SK-N-SH (cell line): Measurements from ENCODE around the gene TCP11L2. TPM values are rescaled to one million over a fixed set of nuclear protein-coding genes. Genes with fewer than 3 reads are reported as not detected.

Source experiments
- CTCF ChIA-PET: fragments of 300-600, 350-600 bp; formaldehyde crosslinking; extraction: SDS; loops from one replicate; lab custom pipeline; 2021; lab: Yijun Ruan, JAX
- POLR2A ChIA-PET: fragments of 350-600 bp; sonication (Branson Sonifier 250); formaldehyde crosslinking; extraction: SDS; loops from one replicate; lab custom pipeline; 2020; ENCODE audit warnings: antibody characterized with exemption, inconsistent platforms; lab: Yijun Ruan, JAX
- DNase-seq: peaks from one replicate; pipeline ENCODE4 v3.0.0; 2012
- H2AFZ ChIP-seq: fragments of 200-600 bp; sonication (generic); 2 replicates; pipeline ENCODE4 v1.8.1; 2016; ENCODE audit warnings: antibody characterized with exemption, mild to moderate bottlenecking, low read depth
- H3F3A ChIP-seq: fragments of 200-600 bp; sonication (generic); replicated peaks from 2 replicates; pipeline ENCODE3; 2016; ENCODE audit warnings: antibody characterized with exemption, mild to moderate bottlenecking; ENCODE audit not compliant: insufficient read depth
- H3K27ac ChIP-seq, 2 experiments: fragments of 200-500 bp in 1 of 2; fragments of 200-600 bp in 1 of 2; sonication (Bioruptor generic) in 1 of 2; sonication (generic), shearing (Covaris generic) in 1 of 2; 2 replicates each; pipeline versions ENCODE4 v1.5.1 to v1.6.1; 2014 to 2016; ENCODE audit warnings: low read depth in 2 of 2, inconsistent platforms in 1 of 2, low read length in 1 of 2, mild to moderate bottlenecking in 1 of 2, mixed read lengths in 1 of 2
- H3K27me3 ChIP-seq: fragments of 200-600 bp; sonication (generic), shearing (Covaris generic); 2 replicates; pipeline ENCODE4 v1.6.1; 2016; ENCODE audit warnings: mixed run types; ENCODE audit not compliant: insufficient read depth
- H3K36me3 ChIP-seq, 2 experiments: fragments of 200-500 bp in 1 of 2; fragments of 200-600 bp in 1 of 2; sonication (Bioruptor generic) in 1 of 2; sonication (generic) in 1 of 2; replicated peaks in 1 of 2; 2 replicates each; pipeline versions ENCODE3 to v1.5.1; 2014 to 2016; ENCODE audit warnings: low read length in 1 of 2, mild to moderate bottlenecking in 1 of 2; ENCODE audit not compliant: insufficient read depth in 2 of 2, control insufficient read depth in 1 of 2
- H3K4me1 ChIP-seq, 2 experiments: fragments of 200-500 bp in 1 of 2; fragments of 200-600 bp in 1 of 2; sonication (Bioruptor generic) in 1 of 2; sonication (generic), shearing (Covaris generic) in 1 of 2; 2 replicates each; pipeline versions ENCODE4 v1.5.1 to v1.6.1; 2014 to 2016; ENCODE audit warnings: low read depth in 1 of 2, low read length in 1 of 2, mixed run types in 1 of 2; ENCODE audit not compliant: insufficient read depth in 2 of 2, control insufficient read depth in 1 of 2
- H3K4me2 ChIP-seq: fragments of 200-600 bp; sonication (generic), shearing (Covaris generic); 2 replicates; pipeline ENCODE4 v1.6.1; 2017; ENCODE audit warnings: mixed run types
- H3K4me3 ChIP-seq, 2 experiments: fragments of 200-500 bp in 1 of 2; fragments of 200-600 bp in 1 of 2; sonication (Bioruptor generic) in 1 of 2; sonication (generic), shearing (Covaris generic) in 1 of 2; 2 replicates each; pipeline versions ENCODE4 v1.5.1 to v1.8.1; 2014 to 2016; ENCODE audit warnings: low read depth in 2 of 2, inconsistent platforms in 1 of 2, low read length in 1 of 2, mild to moderate bottlenecking in 1 of 2, mixed read lengths in 1 of 2, moderate library complexity in 1 of 2
- H3K79me2 ChIP-seq: fragments of 200-600 bp; sonication (generic); 2 replicates; pipeline ENCODE4 v1.8.1; 2017; ENCODE audit warnings: mild to moderate bottlenecking; ENCODE audit not compliant: insufficient read depth
- H3K9ac ChIP-seq: fragments of 200-600 bp; sonication (generic); 2 replicates; pipeline ENCODE4 v1.6.1; 2017; ENCODE audit warnings: mixed run types
- H3K9me2 ChIP-seq: fragments of 200-600 bp; sonication (generic); 2 replicates; pipeline ENCODE4 v1.6.1; 2017; ENCODE audit warnings: mixed run types
- H3K9me3 ChIP-seq: fragments of 200-600 bp; sonication (generic); 2 replicates; pipeline ENCODE4 v1.6.1; 2017; ENCODE audit warnings: mixed run types, mild to moderate bottlenecking, moderate library complexity
- H4K20me1 ChIP-seq: fragments of 200-600 bp; sonication (generic); 2 replicates; pipeline ENCODE4 v1.6.1; 2017; ENCODE audit warnings: mild to moderate bottlenecking, mixed run types; ENCODE audit not compliant: insufficient read depth
- CTCF ChIP-seq: fragments of 200-600 bp; sonication (generic); IDR thresholded peaks from 2 replicates; pipeline ENCODE4 v1.6.1; 2017; ENCODE audit warnings: antibody characterized with exemption, mild to moderate bottlenecking, moderate library complexity
- EP300 ChIP-seq, 2 experiments: IDR thresholded peaks; 2 replicates each; pipeline versions ENCODE4 v1.4.0 to v1.6.1; 2012; ENCODE audit warnings: borderline replicate concordance in 1 of 2, low read depth in 1 of 2, low read length in 1 of 2
- FOSL2 ChIP-seq: IDR thresholded peaks from 2 replicates; pipeline ENCODE4 v1.4.0; 2012; ENCODE audit warnings: low read depth, mild to moderate bottlenecking, moderate library complexity, borderline replicate concordance
- FOXM1 ChIP-seq: IDR thresholded peaks from 2 replicates; pipeline ENCODE4 v1.4.0; 2012; ENCODE audit warnings: low read depth, mild to moderate bottlenecking
- GABPA ChIP-seq: IDR thresholded peaks from 2 replicates; pipeline ENCODE4 v1.4.0; 2012; ENCODE audit warnings: low read depth, mild to moderate bottlenecking
- IRF3 ChIP-seq: fragments of 150-350 bp; IDR thresholded peaks from 2 replicates; pipeline ENCODE4 v1.6.1; 2016; ENCODE audit warnings: mild to moderate bottlenecking, low read depth, low read length
- MAX ChIP-seq: IDR thresholded peaks from 2 replicates; pipeline ENCODE4 v1.4.0; 2012; ENCODE audit warnings: low read depth
- MXI1 ChIP-seq: IDR thresholded peaks from 2 replicates; pipeline ENCODE4 v1.6.1; 2012; ENCODE audit warnings: mild to moderate bottlenecking, low read depth, low read length, improper control_type of control experiment
- NFIC ChIP-seq: IDR thresholded peaks from 2 replicates; pipeline ENCODE4 v1.4.0; 2012; ENCODE audit warnings: borderline replicate concordance
- PBX3 ChIP-seq: IDR thresholded peaks from 2 replicates; pipeline ENCODE4; 2012
- RAD21 ChIP-seq: IDR thresholded peaks from 2 replicates; pipeline ENCODE4 v1.6.1; 2012; ENCODE audit warnings: mild to moderate bottlenecking, low read length
- SMC3 ChIP-seq: IDR thresholded peaks from 2 replicates; pipeline ENCODE4 v1.6.1; 2012; ENCODE audit warnings: low read depth, low read length, improper control_type of control experiment
- TAF1 ChIP-seq: IDR thresholded peaks from 2 replicates; pipeline ENCODE4 v1.6.1; 2012; ENCODE audit warnings: low read depth, mild to moderate bottlenecking, low read length, moderate library complexity, borderline replicate concordance
- TCF12 ChIP-seq: IDR thresholded peaks from 2 replicates; pipeline ENCODE4 v1.4.0; 2012
- USF1 ChIP-seq: IDR thresholded peaks from 2 replicates; pipeline ENCODE4 v1.4.0; 2012; ENCODE audit warnings: low read depth, borderline replicate concordance
- ZBTB33 ChIP-seq: IDR thresholded peaks from 2 replicates; pipeline ENCODE4 v1.4.0; 2012; ENCODE audit warnings: low read depth, borderline replicate concordance
- WGBS: methylation state at CpG from one replicate; pipeline ENCODE4 v1.1.6; 2017; ENCODE audit warnings: low lambda C conversion rate; 5-methylcytosine and 5-hydroxymethylcytosine counted together
- polyA plus RNA-seq, 3 experiments: library from polyadenylated mRNA; depleted of rRNA; stranded (reverse); fragments of >200 nt; gene quantifications; 2 replicates each; pipeline ENCODE4 v1.2.3, GENCODE V29; 2012

The TCP11L2 gene
- polyA plus RNA-seq, 1 of the 3 experiments (the other 2 are of a cell fraction): 4.0 TPM

GRCh38 chr12:106296179-106296877 is 6.2 kb upstream of the TCP11L2 start (continued):
- TF ChIP-seq TCF12 (peak; percentile 65; the same call in 1 of the 2 replicates), GABPA (no peak), CTCF (no peak), NFIC (peak; percentile 55; the same call in 1 of the 2 replicates), EP300 (IDR thresholded peaks at IDR 0.05; ENCODE audit: borderline replicate concordance in 1 of 2, low read depth in 1 of 2, low read length in 1 of 2) (peak in 1 of 2 experiments; percentile 55; a peak in 1 of 4 replicates), IRF3 (no peak), MXI1 (no peak), FOXM1 (no peak)
- TF ChIP-seq, all 33 proteins: peak for 10

- H3K79me2 ChIP-seq: no peaks in the 10 kb centered on the region
- H3K27ac ChIP-seq: peak overlapping the region in 1 of 2 experiments; percentile 67; a peak in 1 of 4 replicates
- peaks cover 5 to 11% of the 10 kb centered on the region in 2 experiments; a peak in 2 of 4 replicates for H3K4me1 ChIP-seq
- H3K27me3 ChIP-seq: no peaks in the 10 kb centered on the region
- CTCF ChIA-PET: interaction anchor here (1.0 to 2.5 kb wide), 3 partner anchors 14 to 70 kb away, joined by 4 to 5 read pairs (median 5); no protein-coding TSS in a partner anchor
- TF ChIP-seq MAX (no peak), FOXM1 (no peak), RAD21 (no peak), NFIC (no peak), FOSL2 (no peak)
- TF ChIP-seq, all 33 proteins: peak for 0
- Histone ChIP-seq H3K4me2 (no peak overlapping the region), H3K9ac (no peak overlapping the region), H2AFZ (no peak overlapping the region), H3F3A (peaks cover 10% of the 10 kb centered on the region), H4K20me1 (no peaks in the 10 kb centered on the region), H3K36me3 (no peaks in the 10 kb centered on the region), H3K9me2 (no peaks in the 10 kb centered on the region), H3K4me3 (no peak overlapping the region), H3K9me3 (no peaks in the 10 kb centered on the region)
- WGBS: 77% methylated on average over 3 of the region's 3 CpGs
- DNase-seq: no peak
- POLR2A ChIA-PET: no interaction called here
Measured at GRCh38 chr12:106297075-106297474, 5.5 kb upstream of the TCP11L2 start.

- no peak overlapping the region for H3K4me2 ChIP-seq
- H3K79me2 ChIP-seq: no peaks in the 10 kb centered on the region
- H3K4me3 ChIP-seq: no peak overlapping the region
- no peaks in the 10 kb centered on the region for H3K27me3 ChIP-seq
- CTCF ChIA-PET: interaction anchor here (1.0 to 2.5 kb wide), 3 partner anchors 15 to 71 kb away, joined by 4 to 5 read pairs (median 5); no protein-coding TSS in a partner anchor
- H3K36me3 ChIP-seq: no peaks in the 10 kb centered on the region
- no peak overlapping the region for H2AFZ ChIP-seq
- no peaks in the 10 kb centered on the region for H3K9me3 ChIP-seq
- peaks cover 10% of the 10 kb centered on the region for H3F3A ChIP-seq
- POLR2A ChIA-PET: no interaction called here
- no peaks in the 10 kb centered on the region for H4K20me1 ChIP-seq
- H3K9me2 ChIP-seq: no peaks in the 10 kb centered on the region
- peaks cover 5 to 11% of the 10 kb centered on the region in 2 experiments; a peak in 2 of 4 replicates for H3K4me1 ChIP-seq
- H3K27ac ChIP-seq: no peak overlapping the region
- no peak for DNase-seq
- no peak overlapping the region for H3K9ac ChIP-seq
- TF ChIP-seq FOXM1 (no peak), PBX3 (no peak), USF1 (no peak), ZBTB33 (no peak), TAF1 (no peak), MXI1 (no peak), TCF12 (no peak), SMC3 (no peak), FOSL2 (no peak)
Measured at GRCh38 chr12:106297681-106298080, 4.9 kb upstream of the TCP11L2 start.
